Astrocyte of the cerebellum (primary cell): ENCODE data around the gene KIDINS220.

Experiments
- DNase-seq: peaks from one replicate; pipeline ENCODE4 v3.0.0-alpha.2; 2011; ENCODE audit warnings: low read depth
- H3K4me3 ChIP-seq: 2 replicates; pipeline ENCODE4 v1.5.1; 2011; ENCODE audit warnings: mild to moderate bottlenecking, low read depth, low read length, moderate library complexity
- in situ Hi-C: cut with HindIII; loops from 2 replicates; pipeline ENCODE4 v1.10.0; 2017; ENCODE audit warnings: low sequenced_read_pairs
- TF ChIP-seq, protein P1 (sequence below): IDR thresholded peaks from 2 replicates; pipeline ENCODE4 v1.5.1; 2012; ENCODE audit warnings: low read length, low read depth, moderate library complexity, mild to moderate bottlenecking; ENCODE audit errors: missing control alignments

Gene KIDINS220

GRCh38 chr2:8774371-8774770 lies 63.0 kb downstream of the KIDINS220 start:
- TF ChIP-seq, protein P1, sequence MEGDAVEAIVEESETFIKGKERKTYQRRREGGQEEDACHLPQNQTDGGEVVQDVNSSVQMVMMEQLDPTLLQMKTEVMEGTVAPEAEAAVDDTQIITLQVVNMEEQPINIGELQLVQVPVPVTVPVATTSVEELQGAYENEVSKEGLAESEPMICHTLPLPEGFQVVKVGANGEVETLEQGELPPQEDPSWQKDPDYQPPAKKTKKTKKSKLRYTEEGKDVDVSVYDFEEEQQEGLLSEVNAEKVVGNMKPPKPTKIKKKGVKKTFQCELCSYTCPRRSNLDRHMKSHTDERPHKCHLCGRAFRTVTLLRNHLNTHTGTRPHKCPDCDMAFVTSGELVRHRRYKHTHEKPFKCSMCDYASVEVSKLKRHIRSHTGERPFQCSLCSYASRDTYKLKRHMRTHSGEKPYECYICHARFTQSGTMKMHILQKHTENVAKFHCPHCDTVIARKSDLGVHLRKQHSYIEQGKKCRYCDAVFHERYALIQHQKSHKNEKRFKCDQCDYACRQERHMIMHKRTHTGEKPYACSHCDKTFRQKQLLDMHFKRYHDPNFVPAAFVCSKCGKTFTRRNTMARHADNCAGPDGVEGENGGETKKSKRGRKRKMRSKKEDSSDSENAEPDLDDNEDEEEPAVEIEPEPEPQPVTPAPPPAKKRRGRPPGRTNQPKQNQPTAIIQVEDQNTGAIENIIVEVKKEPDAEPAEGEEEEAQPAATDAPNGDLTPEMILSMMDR: no peak
- in situ Hi-C loops: no loop called here

GRCh38 chr2:8767324-8767723 lies 70.1 kb downstream of the KIDINS220 start:
- no peak for DNase-seq
- no peak overlapping the region for H3K4me3 ChIP-seq
- in situ Hi-C loops: no loop called here
- TF ChIP-seq, protein P1: no peak

More at GRCh38 chr2:8774371-8774770, 63.0 kb downstream of the KIDINS220 start:
- no peak overlapping the region for H3K4me3 ChIP-seq
- no peak for DNase-seq

DNA sequence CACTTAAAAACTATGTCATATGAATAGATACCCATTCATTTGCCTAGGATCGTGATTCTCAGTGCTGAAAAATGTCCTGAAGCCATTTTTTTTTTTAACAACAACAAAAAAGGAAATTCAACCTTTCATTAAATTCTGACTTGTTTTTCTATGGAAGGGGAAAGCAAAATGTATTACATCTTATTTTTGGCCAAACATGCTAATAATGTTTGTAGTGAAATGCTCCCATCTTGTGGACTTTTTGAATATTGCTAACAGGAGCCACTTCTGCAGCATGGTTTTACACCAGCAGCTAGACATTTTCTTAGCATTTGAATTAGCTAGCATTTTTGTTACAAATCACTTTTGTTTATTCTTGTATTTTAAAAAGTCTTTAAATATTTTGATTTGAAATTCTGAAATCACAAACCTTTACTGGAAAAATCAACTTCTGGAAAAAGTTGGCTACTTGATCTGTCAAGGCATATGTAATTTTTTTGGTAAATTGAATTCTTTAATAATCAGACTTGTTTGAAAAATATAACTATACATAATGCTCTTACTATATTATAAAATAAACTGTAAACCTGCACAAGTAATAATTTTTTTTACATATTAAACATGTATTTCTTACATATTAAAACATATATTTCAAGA lies 75.8 kb downstream of the KIDINS220 start:
- TF ChIP-seq, protein P1: peak; percentile 60
- no peak overlapping the region for H3K4me3 ChIP-seq
- DNase-seq: peak; percentile 39
- in situ Hi-C loops: no loop called here

DNA sequence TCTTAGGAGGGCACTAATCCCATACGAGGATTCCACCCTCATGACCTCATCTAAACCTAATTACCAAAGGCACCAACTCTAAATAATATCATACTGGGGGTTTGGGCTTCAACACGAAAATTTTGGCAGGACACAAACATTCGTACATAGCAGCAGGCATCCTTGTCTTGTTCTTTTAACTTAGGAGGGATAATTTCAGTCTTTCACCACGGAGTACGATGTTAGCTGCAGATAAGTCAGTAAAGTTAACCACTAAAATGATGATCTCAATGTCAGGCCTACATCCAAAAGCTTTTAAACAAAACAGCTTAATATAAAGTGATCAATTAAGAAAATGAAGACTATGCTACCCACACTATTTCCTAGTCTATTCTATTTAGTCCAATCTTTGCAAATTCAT lies 80.7 kb downstream of the KIDINS220 start:
- DNase-seq: no peak
- TF ChIP-seq, protein P1: no peak
- in situ Hi-C loops: no loop called here
- H3K4me3 ChIP-seq: no peak overlapping the region

DNA sequence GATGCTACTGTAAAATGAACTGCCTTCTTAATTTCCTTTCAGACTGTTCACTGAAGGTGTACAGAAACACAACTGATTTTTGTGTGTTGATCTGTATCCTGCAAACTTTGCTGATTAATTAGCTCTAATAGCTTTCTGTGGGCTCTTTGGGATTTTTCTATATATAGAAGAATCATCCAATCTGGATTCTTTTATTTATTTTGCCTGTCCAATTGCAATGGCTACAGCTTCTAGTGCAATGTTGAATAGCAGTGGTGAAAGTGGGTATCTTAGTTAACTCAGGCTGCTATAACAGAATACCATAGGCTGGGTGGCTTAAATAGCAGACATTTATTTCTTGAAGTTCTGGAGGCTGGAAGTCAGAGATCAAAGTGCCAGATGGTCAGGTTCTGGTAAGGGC lies 81.2 kb downstream of the KIDINS220 start:
- in situ Hi-C loops: no loop called here
- TF ChIP-seq, protein P1: no peak

DNA sequence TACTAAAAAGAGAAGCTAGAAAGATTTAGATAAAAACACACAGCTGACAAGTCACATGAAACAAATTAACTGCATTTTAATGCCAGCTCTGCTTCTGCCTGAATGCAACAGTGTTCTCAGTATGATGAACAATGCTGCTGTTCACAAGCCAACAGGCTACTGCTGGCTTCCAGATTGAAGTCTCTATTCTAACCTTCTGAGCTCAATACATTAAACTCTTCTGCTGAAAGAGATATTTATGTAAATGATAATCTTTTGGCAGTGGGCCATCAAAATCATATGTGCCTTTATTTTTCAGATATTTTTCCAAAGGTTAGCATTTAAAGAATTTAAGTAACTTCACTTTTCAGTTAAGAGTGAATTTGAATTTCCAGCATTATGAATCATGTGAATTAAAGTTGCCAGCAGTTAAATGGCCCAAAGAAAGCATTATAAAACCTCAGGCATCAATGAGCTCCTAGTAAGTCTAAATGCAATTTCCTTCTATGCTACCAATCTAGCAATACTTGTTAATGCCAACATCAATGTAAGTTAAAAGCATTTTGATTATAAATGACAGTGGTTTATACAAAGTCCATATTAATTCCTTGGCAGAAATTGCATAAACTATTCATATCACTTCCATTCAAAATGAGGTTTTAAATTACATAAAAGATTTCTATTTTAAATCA lies 83.2 kb downstream of the KIDINS220 start:
- in situ Hi-C loops: no loop called here
- TF ChIP-seq, protein P1: no peak
- DNase-seq: peak; percentile 28
- no peak overlapping the region for H3K4me3 ChIP-seq

More for the DNA sequence above, 81.2 kb downstream of the KIDINS220 start:
- DNase-seq: no peak
- no peak overlapping the region for H3K4me3 ChIP-seq
